Skeletal muscle satellite cell (primary cell): Measurements from ENCODE around the gene SPAG17.

ENCODE experiments used
- H3K27me3 ChIP-seq: 2 replicates; pipeline ENCODE4 v1.7.0; 2013; ENCODE audit warnings: low read length; ENCODE audit not compliant: control insufficient read depth, insufficient read depth
- H3K36me3 ChIP-seq: 2 replicates; pipeline ENCODE4 v1.7.0; 2013; ENCODE audit warnings: mild to moderate bottlenecking, control low read depth, low read length; ENCODE audit not compliant: insufficient read depth
- H3K4me1 ChIP-seq: 2 replicates; pipeline ENCODE4 v1.7.0; 2013; ENCODE audit warnings: low read length; ENCODE audit not compliant: control insufficient read depth, insufficient read depth
- H3K4me2 ChIP-seq: 2 replicates; pipeline ENCODE4 v1.7.0; 2013; ENCODE audit warnings: mild to moderate bottlenecking, low read length
- H3K4me3 ChIP-seq: 2 replicates; pipeline ENCODE4 v1.7.0; 2013; ENCODE audit warnings: low read length
- H3K9ac ChIP-seq: 2 replicates; pipeline ENCODE4 v1.7.0; 2013; ENCODE audit warnings: mild to moderate bottlenecking, low read depth, low read length, moderate library complexity
- H3K9me3 ChIP-seq: replicated peaks from 2 replicates; pipeline ENCODE4 v1.7.0; 2013; ENCODE audit warnings: mild to moderate bottlenecking, control low read depth, low read length

SPAG17 gene

GRCh38 chr1:118204105-118204504 is 19.1 kb upstream of the SPAG17 start:
- Histone ChIP-seq H3K4me3 (no peak overlapping the region), H3K4me1 (no peaks in the 10 kb centered on the region), H3K4me2 (no peak overlapping the region), H3K36me3 (no peaks in the 10 kb centered on the region), H3K9ac (no peak overlapping the region), H3K9me3 (no peaks in the 10 kb centered on the region), H3K27me3 (no peaks in the 10 kb centered on the region)

DNA sequence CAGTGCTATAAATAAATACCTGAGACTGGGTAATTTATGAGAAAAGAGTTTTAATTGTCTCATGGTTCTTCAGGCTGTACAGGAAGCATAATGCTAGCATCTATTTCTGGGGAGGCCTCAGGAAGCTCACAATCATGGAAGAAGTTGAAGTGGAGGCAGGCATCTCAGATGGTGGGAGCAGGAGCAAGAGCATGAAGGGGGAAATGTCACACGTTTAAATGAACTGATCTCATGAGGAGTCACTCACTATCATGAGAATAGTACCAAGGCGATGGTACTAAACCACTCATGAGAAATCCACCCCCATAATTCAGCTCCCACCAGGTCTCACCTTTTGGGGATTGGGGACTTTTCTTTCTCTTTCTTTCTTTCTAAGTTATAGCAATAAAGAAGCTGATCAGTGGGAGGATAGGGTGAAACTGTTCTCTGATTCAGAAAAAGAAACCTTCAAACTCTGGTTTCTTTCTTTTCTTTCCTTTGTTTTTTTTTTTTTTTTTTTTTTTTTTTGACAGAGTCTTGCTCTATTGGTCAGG is 17.1 kb upstream of the SPAG17 start:
- Histone ChIP-seq H3K4me2 (no peak overlapping the region), H3K9me3 (no peaks in the 10 kb centered on the region), H3K4me1 (no peaks in the 10 kb centered on the region), H3K27me3 (no peaks in the 10 kb centered on the region), H3K9ac (no peak overlapping the region), H3K36me3 (no peaks in the 10 kb centered on the region), H3K4me3 (no peak overlapping the region)

DNA sequence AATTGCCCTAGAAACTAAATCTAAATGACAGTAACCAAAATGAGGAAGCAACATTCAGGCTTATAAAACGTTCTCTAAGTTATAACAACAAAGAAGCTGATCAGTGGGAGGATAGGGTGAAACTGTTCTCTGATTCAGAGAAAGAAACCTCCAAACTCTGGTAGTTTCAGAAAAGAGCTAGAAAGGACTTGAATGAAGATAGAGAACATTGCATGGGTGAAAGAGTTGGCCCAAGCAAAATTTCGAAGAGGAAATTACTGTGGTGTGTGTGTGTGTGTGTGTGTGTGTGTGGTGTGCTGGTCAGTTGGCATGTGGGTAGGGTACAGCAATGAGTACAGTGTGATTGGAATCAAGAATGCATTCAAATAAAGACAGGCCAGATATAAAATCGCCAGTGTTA is 16.5 kb upstream of the SPAG17 start:
- H3K4me2 ChIP-seq: no peak overlapping the region
- H3K4me3 ChIP-seq: no peak overlapping the region
- no peaks in the 10 kb centered on the region for H3K9me3 ChIP-seq
- H3K36me3 ChIP-seq: no peaks in the 10 kb centered on the region
- no peak overlapping the region for H3K9ac ChIP-seq
- no peaks in the 10 kb centered on the region for H3K27me3 ChIP-seq
- no peaks in the 10 kb centered on the region for H3K4me1 ChIP-seq

GRCh38 chr1:118200836-118201235 is 15.8 kb upstream of the SPAG17 start:
- Histone ChIP-seq H3K27me3 (no peaks in the 10 kb centered on the region), H3K9ac (no peak overlapping the region), H3K4me2 (no peak overlapping the region), H3K36me3 (no peaks in the 10 kb centered on the region), H3K4me1 (no peaks in the 10 kb centered on the region), H3K9me3 (no peaks in the 10 kb centered on the region), H3K4me3 (no peak overlapping the region)

DNA sequence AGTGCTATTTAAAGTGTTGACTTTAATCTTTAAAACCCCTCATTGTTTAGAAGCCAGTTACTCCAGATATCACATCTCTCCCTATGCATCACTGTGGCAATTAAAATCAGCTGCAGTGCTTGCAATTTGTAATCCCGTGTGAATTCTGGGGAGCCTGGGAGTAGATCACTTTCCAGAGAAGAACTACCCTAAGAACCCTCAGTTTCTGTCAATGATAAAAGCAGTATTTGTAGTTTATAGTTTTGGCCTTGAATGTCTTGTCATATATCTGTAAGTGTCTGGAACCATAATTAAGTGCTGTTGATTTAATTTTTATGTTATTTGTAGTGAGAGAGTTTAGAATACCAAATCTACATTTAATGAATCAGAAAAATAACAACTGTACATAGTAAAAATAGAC is 5.5 kb upstream of the SPAG17 start:
- H3K27me3 ChIP-seq: no peaks in the 10 kb centered on the region
- H3K4me1 ChIP-seq: no peaks in the 10 kb centered on the region
- H3K4me3 ChIP-seq: no peak overlapping the region
- H3K4me2 ChIP-seq: no peak overlapping the region
- H3K9ac ChIP-seq: no peak overlapping the region
- no peaks in the 10 kb centered on the region for H3K36me3 ChIP-seq
- no peaks in the 10 kb centered on the region for H3K9me3 ChIP-seq

DNA sequence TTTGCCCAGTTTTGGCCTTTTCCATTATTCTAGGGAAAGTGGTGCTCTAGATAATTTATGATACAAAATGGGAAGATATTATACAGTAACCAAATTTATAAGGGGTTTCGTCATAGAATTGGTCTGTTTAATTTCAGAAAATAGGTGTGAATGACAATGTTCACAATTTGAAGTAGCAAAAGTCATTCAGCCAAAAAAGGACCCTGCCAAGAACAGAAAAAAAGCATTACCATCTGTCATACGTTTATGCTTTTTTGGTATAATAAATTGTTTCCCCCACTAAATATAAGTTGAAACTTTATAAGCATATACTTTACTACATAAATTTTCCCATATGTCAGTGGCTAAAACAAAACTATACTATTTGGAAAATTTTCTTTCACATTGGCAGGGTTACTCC is 4.5 kb upstream of the SPAG17 start:
- Histone ChIP-seq H3K4me1 (no peaks in the 10 kb centered on the region), H3K4me3 (no peak overlapping the region), H3K9me3 (no peaks in the 10 kb centered on the region), H3K27me3 (no peaks in the 10 kb centered on the region), H3K4me2 (no peak overlapping the region), H3K9ac (no peak overlapping the region), H3K36me3 (no peaks in the 10 kb centered on the region)

DNA sequence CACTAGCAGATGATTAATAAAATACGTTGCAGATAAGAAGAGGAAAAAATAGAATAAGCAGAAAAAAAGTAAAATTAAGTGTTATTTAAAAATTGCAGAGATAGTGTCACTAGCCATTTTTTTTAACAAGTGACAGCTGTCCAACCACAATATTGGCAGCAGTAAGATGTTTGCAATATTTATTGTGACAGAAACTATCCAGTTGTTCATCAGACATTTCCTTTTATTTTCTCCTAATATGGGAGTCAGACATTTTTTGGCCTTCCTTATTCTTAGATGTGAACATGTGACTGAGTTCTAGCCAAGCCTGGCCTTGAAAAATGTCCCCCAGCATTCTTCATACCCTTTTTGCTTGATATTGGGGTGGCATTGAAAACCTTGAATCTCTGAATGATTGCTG is 3.4 kb upstream of the SPAG17 start:
- H3K9ac ChIP-seq: no peak overlapping the region
- no peaks in the 10 kb centered on the region for H3K36me3 ChIP-seq
- no peak overlapping the region for H3K4me2 ChIP-seq
- H3K9me3 ChIP-seq: no peaks in the 10 kb centered on the region
- no peaks in the 10 kb centered on the region for H3K4me1 ChIP-seq
- no peak overlapping the region for H3K4me3 ChIP-seq
- H3K27me3 ChIP-seq: no peaks in the 10 kb centered on the region

GRCh38 chr1:118186026-118186425 is 998 bp upstream of the SPAG17 start:
- Histone ChIP-seq H3K4me2 (no peak overlapping the region), H3K4me3 (no peak overlapping the region), H3K9me3 (no peaks in the 10 kb centered on the region), H3K9ac (no peak overlapping the region), H3K27me3 (no peaks in the 10 kb centered on the region), H3K4me1 (no peaks in the 10 kb centered on the region), H3K36me3 (no peaks in the 10 kb centered on the region)

- peak overlapping the region; percentile 57 for H3K4me3 ChIP-seq
These were observed 317 bp downstream of the SPAG17 start for GRCh38 chr1:118184739-118185083.

DNA sequence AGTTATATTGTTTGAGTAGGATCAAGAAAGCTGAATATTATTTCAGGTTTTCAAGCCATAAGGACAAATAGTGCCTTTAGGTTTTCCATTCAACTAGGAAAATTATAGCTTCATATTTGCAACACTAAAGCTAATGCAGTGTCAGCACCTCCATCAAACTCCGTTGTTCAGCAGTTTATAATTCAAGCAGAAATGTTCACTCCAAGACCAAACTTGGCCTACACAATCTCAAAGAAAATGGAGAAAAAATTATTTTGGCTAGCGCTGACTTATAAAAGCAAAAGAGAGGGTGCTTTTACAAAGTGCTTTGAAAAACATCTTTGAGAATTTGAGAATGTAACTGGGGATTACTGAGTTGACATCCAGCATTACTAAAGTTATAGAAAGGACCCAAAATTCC is 1.4 kb downstream of the SPAG17 start:
- Histone ChIP-seq H3K36me3 (no peaks in the 10 kb centered on the region), H3K9ac (no peak overlapping the region), H3K4me3 (no peak overlapping the region), H3K27me3 (no peaks in the 10 kb centered on the region), H3K9me3 (no peaks in the 10 kb centered on the region), H3K4me1 (no peaks in the 10 kb centered on the region), H3K4me2 (no peak overlapping the region)

More at GRCh38 chr1:118184739-118185083, 317 bp downstream of the SPAG17 start:
- Histone ChIP-seq H3K4me2 (peak overlapping the region; percentile 64), H3K27me3 (no peaks in the 10 kb centered on the region), H3K9ac (no peak overlapping the region), H3K36me3 (no peaks in the 10 kb centered on the region), H3K9me3 (no peaks in the 10 kb centered on the region), H3K4me1 (no peaks in the 10 kb centered on the region)

DNA sequence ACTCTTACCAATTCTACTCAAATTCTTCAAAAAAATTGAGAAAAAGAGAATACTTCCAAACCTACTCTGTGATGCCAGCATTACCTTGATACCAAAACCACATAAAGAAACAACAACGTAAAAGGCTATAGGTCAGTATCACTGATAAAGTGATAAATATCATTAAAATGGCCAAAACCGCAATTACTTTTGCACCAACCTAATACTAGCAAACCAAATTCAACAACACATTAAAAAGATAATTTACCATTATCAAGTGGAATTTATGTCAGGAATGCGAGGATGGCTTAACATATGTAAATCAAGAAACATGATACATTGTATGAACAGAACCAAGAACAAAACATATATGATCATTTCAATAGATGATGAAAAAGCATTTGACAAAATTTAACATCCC is 7.0 kb downstream of the SPAG17 start:
- Histone ChIP-seq H3K4me2 (no peak overlapping the region), H3K4me1 (no peaks in the 10 kb centered on the region), H3K9me3 (no peaks in the 10 kb centered on the region), H3K4me3 (no peak overlapping the region), H3K9ac (no peak overlapping the region), H3K36me3 (no peaks in the 10 kb centered on the region), H3K27me3 (no peaks in the 10 kb centered on the region)

DNA sequence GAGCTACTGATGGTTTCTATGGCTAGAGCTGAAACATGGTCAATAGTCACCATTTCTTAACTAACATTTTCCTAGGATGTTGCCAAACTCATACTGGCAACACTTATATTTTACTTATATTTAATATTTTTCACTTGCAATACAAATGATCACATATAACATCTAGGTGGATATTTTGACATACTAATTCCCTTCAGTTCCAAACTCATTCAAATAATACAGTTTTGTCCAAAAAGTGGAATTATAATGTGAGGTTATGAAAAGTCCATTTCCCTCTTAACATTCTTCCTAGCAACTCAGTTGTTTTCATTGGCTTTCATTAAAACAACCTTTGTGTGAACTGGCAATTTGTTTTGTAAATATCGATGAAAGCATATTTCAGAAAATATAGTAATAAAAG is 16.0 kb downstream of the SPAG17 start:
- H3K27me3 ChIP-seq: peaks cover 12% of the 10 kb centered on the region
- H3K9ac ChIP-seq: no peak overlapping the region
- no peaks in the 10 kb centered on the region for H3K4me1 ChIP-seq
- no peak overlapping the region for H3K4me2 ChIP-seq
- H3K9me3 ChIP-seq: no peaks in the 10 kb centered on the region
- H3K4me3 ChIP-seq: no peak overlapping the region
- H3K36me3 ChIP-seq: no peaks in the 10 kb centered on the region
